HG02884 (cell line): ENCODE results near the gene TEX13D.

Experiments used
- ATAC-seq: cut with Tn5 transposase; IDR thresholded peaks from one replicate; pipeline ENCODE4 v1.9.1; 2021; ENCODE audit warnings: mild to moderate bottlenecking, moderate library complexity; ENCODE audit not compliant: unreplicated experiment

Gene TEX13D

DNA sequence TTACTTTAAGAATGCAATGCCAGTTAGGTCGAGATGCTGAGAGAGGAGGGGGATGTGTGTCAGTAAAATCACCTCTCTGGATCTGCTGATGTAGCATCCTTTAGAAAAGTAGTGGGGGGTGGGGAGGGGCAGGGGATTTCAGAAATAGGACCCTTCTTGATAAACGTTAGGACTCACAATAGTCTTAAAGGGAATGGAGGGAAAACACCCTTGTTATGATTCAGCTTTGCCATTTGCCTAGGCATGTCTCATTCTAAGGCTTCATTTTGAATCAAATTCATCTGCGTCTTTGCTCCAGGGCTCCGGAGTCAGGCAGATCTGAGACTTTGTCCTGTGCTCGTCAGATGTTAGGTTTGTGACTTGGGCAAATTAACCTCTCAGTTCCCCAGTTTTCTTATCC, 14.8 kb downstream of the TEX13D start:
- ATAC-seq, result no peak

- ATAC-seq, result no peak
Observed at GRCh38 chrX:124348182-124348581, 15.7 kb downstream of the TEX13D start.

GRCh38 chrX:124348885-124349453, 16.5 kb downstream of the TEX13D start:
- ATAC-seq, result no peak

GRCh38 chrX:124354648-124355047, 22.2 kb downstream of the TEX13D start:
- no peak for ATAC-seq

- ATAC-seq, result no peak
Observed at GRCh38 chrX:124358800-124359383, 26.4 kb downstream of the TEX13D start.

- no peak for ATAC-seq
Observed at GRCh38 chrX:124362072-124362471, 29.6 kb downstream of the TEX13D start.

DNA sequence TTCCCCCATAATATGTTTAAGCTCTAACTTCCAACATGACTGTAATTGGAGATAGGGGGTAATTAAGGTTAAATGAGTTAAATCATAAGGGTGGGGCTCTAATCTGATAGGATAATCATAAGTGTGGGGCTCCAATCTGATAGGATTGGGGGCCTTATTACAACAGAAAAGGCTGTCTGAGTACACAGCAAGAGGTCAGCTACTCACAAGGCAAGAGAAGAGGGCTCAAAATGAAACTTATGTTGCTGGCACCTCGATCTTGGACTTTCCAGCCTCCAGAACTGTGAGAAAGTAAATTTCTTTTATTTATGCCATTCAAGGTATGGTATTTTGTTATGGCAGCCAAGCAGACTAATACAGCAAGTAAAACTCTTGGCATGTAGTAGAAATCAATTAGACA, 30.3 kb downstream of the TEX13D start:
- ATAC-seq, result no peak

- ATAC-seq, result no peak
Observed at GRCh38 chrX:124369722-124370121, 37.3 kb downstream of the TEX13D start.

GRCh38 chrX:124373348-124373747, 40.9 kb downstream of the TEX13D start:
- ATAC-seq, result no peak

DNA sequence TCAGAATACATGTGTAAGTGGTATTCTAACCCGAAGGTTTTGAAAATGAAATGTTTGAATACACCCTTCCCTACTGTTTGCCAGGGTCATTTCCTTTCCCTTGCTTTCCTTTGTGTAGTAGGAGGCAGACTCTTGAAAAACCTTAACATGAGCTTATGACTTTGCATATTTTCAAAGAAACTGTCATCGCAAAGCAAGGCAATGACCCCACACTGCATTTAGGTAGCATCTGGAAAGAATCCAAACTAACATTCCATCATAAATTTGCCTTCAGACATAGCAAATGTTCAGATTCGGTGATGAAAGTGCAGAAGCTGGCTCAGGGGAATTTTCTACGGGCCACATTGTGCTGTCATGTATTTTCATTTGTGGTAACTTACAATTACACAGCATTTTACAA, 46.2 kb downstream of the TEX13D start:
- no peak for ATAC-seq

DNA sequence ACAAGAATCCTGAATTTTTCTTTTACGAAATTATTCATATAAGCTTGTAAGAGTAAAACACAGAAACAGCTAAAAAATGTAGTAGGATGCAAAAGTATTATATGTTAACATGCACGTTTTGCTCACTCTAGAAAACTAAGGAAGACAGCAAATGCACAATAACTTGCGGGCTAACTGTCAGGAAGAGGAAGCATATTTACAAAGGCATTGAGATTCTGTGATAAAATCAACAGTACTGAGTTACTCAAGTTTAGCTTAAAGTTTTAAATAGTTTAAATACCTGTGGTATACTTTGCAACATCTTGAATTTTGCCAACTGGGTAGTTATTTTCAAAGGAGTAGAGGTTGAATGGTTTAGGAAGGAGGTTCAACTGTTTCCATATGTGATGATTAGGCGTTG, 50.9 kb downstream of the TEX13D start:
- ATAC-seq, result no peak

- no peak for ATAC-seq
Observed at GRCh38 chrX:124386401-124386800, 53.9 kb downstream of the TEX13D start.
